HTR-8/SVneo (cell line): Measurements from ENCODE around the gene BMPR1A.
A peak's percentile ranks its signal among the peaks of the same experiment; 100 is the strongest.

Experiments used
- DNase-seq: peaks from one replicate; pipeline ENCODE4 v3.0.0; 2011; ENCODE audit warnings: low spot score, mixed read lengths; ENCODE audit not compliant: insufficient read length
- FAIRE-seq: peaks from 2 replicates; lab custom pipeline; 2011; peaks lifted over from hg19 to GRCh38; lab: Jason Lieb, UNC

The BMPR1A gene

GRCh38 chr10:86756511-86757112 lies at the start of gene BMPR1A:
Gene BMPR1A (plus strand): TSS chr10:86756619. CDS start chr10:86876019, 119,400 bp downstream.
- DNase-seq (no peak), FAIRE-seq (peak; percentile 86)

- FAIRE-seq (no peak), DNase-seq (no peak)
These were observed 49.4 kb upstream of the BMPR1A start for GRCh38 chr10:86706977-86707376.

- DNase-seq (no peak), FAIRE-seq (no peak)
These were observed 48.9 kb upstream of the BMPR1A start for GRCh38 chr10:86707505-86707904.

- no peak for FAIRE-seq
- DNase-seq, result no peak
These were observed 48.2 kb upstream of the BMPR1A start for GRCh38 chr10:86708068-86708782.

- DNase-seq (no peak), FAIRE-seq (no peak)
These were observed 47.5 kb upstream of the BMPR1A start for GRCh38 chr10:86708783-86709380.

GRCh38 chr10:86709396-86710185 lies 46.8 kb upstream of the BMPR1A start:
- DNase-seq (no peak), FAIRE-seq (no peak)

- DNase-seq (peak; percentile 90), FAIRE-seq (peak; percentile 55)
These were observed 45.4 kb upstream of the BMPR1A start for GRCh38 chr10:86710987-86711512.

GRCh38 chr10:86711513-86712316 lies 44.7 kb upstream of the BMPR1A start:
- FAIRE-seq (no peak), DNase-seq (peak; percentile 66)

- FAIRE-seq (no peak), DNase-seq (no peak)
These were observed 44.1 kb upstream of the BMPR1A start for GRCh38 chr10:86712317-86712707.

- DNase-seq (no peak), FAIRE-seq (no peak)
These were observed 41.1 kb upstream of the BMPR1A start for GRCh38 chr10:86715156-86715795.

GRCh38 chr10:86715836-86716235 lies 40.6 kb upstream of the BMPR1A start:
- FAIRE-seq (no peak), DNase-seq (no peak)

- DNase-seq (no peak), FAIRE-seq (no peak)
These were observed 40.0 kb upstream of the BMPR1A start for GRCh38 chr10:86716466-86716865.

GRCh38 chr10:86718556-86718955 lies 37.9 kb upstream of the BMPR1A start:
- no peak for DNase-seq
- no peak for FAIRE-seq

GRCh38 chr10:86721232-86721631 lies 35.2 kb upstream of the BMPR1A start:
- DNase-seq (no peak), FAIRE-seq (no peak)

- DNase-seq (no peak), FAIRE-seq (no peak)
These were observed 33.4 kb upstream of the BMPR1A start for GRCh38 chr10:86723009-86723408.

- FAIRE-seq, result no peak
These were observed 32.0 kb upstream of the BMPR1A start for GRCh38 chr10:86724445-86724844.

GRCh38 chr10:86725980-86726676 lies 30.3 kb upstream of the BMPR1A start:
- no peak for FAIRE-seq
- no peak for DNase-seq

More at GRCh38 chr10:86724445-86724844, 32.0 kb upstream of the BMPR1A start:
- DNase-seq, result no peak

GRCh38 chr10:86726677-86726999 lies 29.8 kb upstream of the BMPR1A start:
- no peak for DNase-seq
- no peak for FAIRE-seq

- no peak for FAIRE-seq
- no peak for DNase-seq
These were observed 28.9 kb upstream of the BMPR1A start for GRCh38 chr10:86727470-86727869.
